ENCODE measurements around the gene CABP5.

CABP5 gene

GRCh38 chr19:47991191-47991808 is 52.6 kb downstream of the CABP5 start:
- no peak overlapping the region for H3K4me3 ChIP-seq (ENCODE audit: low read depth, low read length)
- no peak for TF ChIP-seq CTCF (IDR thresholded peaks at IDR 0.05; ENCODE audit: insufficient read depth, low read depth, low read length, missing control alignments)
- DNase-seq (ENCODE audit: low read depth): no peak
